NT2/D1 (cell line): ENCODE results near the gene EFS.

Source experiments
- YY1 ChIP-seq: IDR thresholded peaks from 2 replicates; pipeline ENCODE4 v1.6.1; 2011; ENCODE audit not compliant: insufficient read length, insufficient read depth
- ZNF274 ChIP-seq: IDR thresholded peaks from 2 replicates; pipeline ENCODE4 v1.6.1; 2011; ENCODE audit warnings: mild to moderate bottlenecking, low read depth, low read length

DNA sequence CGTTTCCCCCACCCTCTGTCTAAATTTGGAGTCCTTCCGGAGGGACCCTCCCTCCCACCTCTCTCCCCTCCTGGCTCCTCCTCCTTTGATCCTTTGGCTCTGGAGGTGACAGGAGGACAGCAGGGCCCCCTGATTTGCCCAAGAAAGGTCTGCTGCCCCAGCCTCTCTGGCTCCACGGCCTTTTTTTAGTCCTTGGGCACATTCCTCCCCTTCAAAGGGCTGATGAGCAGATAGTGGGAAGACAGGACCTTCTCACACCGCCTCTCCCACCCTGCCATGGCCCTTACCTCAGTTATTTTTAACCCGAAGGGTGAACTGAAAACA, 43.3 kb upstream of the EFS start:
- TF ChIP-seq ZNF274 (no peak), YY1 (no peak)
